Raji (cell line): Measurements from ENCODE around the gene USP37.

Experiments
- POLR2A ChIP-seq: IDR thresholded peaks from 2 replicates; pipeline ENCODE4 v1.6.1; 2011; ENCODE audit warnings: low read depth, low read length, control low read depth; ENCODE audit not compliant: insufficient read depth

USP37 gene

DNA sequence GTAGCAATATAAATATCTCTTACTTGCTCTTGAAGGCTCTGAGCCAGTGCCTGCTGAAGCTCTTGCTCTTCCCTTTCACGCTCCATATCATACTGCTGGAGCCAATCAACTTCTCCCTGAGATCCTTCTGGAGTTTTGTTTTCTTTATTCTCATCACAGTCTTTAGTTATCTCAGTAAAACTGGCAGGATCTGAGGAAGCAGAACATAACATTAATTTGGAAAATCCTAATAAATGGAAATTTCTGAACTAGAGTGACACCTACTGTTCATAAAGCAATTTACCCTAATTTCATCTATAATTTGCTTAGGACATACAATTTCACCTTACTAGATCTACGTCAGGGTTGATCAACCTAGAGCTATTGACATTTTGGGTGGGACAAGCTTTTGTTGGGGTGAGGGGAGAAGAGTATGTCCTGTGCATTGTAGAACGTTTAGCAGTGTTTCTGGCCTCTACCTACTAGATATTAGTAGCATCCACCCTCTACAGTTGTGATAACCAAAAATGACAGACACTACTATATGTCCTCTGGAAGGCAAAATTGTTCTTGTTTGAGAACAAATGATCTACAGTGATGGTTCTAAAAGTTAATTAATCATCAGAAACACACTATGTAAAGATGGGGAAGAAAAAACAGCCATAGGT is 102.0 kb downstream of the USP37 start:
- no peak for TF ChIP-seq POLR2A

DNA sequence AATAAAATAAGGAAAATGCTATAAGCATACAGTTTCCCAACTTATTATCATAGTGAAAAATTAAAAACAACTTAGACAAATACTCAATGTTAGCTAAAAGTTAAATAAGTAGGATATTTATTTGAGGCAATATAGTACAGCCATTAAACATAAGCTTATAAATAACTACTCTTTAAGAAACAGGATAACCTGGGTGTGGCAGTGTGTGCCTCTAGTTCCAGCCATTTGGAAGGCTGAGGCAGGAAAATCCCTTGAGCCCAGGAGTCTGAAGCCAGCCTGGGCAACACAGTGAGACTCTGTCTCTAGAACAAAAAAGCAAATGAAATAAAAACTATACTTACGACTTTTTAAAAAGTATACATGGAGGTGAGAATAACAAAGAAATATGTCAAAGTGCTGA is 109.6 kb downstream of the USP37 start:
- TF ChIP-seq POLR2A, result no peak

DNA sequence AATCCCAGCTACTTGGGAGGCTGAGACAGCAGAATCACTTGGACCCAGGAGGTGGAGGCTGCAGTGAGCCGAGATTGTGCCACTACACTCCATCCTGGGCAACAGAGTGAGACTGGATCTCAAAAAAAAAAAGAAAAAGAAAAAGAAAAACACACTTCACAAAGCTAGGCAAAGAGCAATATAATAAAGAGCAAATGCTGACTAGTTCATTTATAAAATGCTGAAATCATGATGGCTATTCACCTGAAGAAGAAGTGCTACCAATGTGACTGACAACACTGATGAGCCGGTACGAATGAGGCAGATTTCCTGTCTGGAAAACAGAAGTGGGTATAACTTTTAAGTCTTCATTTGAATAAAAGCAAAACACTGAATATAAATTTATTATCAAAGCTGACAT is 111.3 kb downstream of the USP37 start:
- TF ChIP-seq POLR2A, result no peak

- TF ChIP-seq POLR2A, result no peak
Measured at GRCh38 chr2:218452079-218452478, 116.1 kb downstream of the USP37 start.

DNA sequence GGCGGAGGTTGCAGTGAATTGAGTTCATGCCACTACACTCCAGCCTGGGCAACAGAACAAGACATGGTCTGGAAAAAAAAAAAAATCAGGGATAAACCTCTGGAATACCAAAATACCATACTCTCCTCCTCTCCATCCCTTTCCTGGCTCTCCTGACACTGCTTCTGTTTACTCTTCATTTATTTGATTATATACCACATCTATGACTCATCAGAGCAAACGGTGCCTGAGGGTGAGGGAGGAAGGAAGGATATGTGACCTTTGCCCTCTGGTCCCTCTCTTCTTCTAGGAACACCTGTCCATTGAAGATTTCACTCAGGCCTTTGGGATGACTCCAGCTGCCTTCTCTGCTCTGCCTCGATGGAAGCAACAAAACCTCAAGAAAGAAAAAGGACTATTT is 119.2 kb downstream of the USP37 start:
- no peak for TF ChIP-seq POLR2A

DNA sequence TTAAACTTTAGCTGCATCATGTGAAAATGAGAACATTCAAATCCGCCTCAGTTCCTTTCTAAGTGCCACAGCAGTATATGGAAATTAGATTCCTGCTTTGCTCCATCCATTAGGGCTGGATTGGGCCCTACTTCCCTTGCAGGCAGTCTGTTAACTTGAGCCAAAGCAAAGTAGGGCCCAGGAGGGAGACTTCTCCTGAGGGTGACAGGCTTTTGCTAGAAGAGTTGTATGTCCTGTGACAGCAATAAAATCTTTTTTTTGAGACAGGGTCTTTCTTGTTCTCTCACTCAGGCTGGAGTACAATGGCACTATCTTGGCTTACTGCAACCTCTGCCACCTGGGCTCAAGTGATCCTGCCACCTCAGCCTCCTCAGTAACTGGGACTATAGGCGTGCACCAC is 121.1 kb downstream of the USP37 start:
- no peak for TF ChIP-seq POLR2A

GRCh38 chr2:218446547-218446946 is 121.6 kb downstream of the USP37 start:
- no peak for TF ChIP-seq POLR2A

DNA sequence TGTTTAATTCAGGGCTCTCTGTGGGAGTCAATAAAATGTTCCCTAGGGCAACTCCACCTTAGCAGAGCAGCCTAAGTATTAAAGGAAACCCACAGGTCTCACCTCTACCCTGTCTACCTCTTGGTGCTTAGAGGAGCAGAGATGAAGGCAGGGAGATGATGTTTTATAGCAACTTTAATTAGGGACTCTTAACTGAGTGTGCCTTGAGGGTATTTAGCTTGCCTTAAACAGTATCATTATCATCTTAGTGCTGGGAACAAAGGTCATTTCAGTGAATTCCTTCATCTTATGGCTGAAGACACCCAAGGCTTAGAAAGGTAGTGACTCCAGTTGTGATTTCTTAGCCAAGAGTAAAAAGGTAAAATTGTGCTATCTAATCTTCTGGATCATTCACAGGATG is 122.5 kb downstream of the USP37 start:
- TF ChIP-seq POLR2A, result no peak

- no peak for TF ChIP-seq POLR2A
Measured at GRCh38 chr2:218444692-218445357, 123.3 kb downstream of the USP37 start.

- no peak for TF ChIP-seq POLR2A
Measured at GRCh38 chr2:218438596-218438995, 129.6 kb downstream of the USP37 start.

DNA sequence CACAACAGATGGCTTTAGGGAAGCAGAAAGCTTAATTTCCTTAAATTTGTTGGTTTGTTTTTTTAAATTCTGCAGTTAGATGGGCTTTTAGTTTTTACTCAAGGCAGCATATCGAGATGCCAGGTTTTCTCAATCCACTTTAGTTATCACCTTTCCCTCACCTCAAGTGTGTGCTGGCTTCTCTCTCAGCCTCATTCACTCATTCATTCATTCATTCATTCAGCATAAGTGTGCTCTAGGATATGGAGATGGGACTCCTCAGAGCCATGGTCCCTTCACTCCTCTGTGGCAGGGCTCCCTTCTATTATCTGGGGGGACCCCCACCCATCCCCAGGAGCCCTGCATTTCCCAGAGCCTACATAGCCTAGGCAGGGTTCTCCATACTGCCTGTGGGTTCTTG is 130.2 kb downstream of the USP37 start:
- TF ChIP-seq POLR2A, result no peak

GRCh38 chr2:218436992-218437391 is 131.2 kb downstream of the USP37 start:
- TF ChIP-seq POLR2A, result no peak

DNA sequence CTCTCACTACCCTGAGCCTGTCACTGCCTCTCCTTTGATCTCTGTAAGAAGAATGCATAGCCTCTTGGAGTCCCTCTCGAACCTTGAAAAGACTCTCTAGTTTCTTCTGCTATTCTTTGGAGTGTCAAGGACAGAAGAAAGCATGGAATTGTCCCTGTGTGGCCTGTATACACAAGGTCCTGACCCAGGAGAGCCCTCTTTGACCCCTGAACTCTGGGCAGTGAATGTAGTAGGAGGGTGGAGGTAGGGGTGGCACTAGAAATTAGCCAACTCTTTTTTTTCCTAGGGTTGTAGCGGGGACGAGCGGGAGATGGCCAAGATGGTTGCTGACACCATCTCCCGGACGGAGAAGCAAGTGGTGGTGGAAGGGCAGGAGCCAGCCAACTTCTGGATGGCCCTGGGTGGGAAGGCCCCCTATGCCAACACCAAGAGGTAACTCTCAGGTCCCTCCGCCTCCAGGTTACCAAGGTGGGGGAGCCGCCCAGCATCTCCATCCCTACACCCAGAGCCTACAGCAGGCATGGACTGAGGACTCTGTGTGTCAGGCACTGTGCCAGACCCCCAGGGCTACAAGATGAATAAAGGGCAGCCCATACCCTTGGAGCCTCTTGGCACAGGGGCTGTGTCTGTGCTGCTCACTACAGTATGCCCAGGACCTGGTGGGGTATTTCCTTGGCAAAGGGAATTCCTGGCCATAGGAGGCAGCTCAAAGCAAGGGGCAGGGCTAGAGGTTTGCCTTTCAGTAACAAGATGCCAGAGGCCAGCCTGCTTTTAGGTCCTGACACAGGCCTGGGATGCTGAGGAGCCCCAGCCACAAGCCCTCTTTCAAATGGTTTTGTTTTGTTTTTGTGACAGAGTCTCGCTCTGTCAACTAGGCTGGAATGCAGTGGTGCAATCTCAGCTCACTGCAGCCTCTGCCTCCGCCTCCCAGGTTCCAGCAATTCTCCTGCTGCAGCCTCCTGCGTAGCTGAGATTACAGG is 132.9 kb downstream of the USP37 start:
- no peak for TF ChIP-seq POLR2A

DNA sequence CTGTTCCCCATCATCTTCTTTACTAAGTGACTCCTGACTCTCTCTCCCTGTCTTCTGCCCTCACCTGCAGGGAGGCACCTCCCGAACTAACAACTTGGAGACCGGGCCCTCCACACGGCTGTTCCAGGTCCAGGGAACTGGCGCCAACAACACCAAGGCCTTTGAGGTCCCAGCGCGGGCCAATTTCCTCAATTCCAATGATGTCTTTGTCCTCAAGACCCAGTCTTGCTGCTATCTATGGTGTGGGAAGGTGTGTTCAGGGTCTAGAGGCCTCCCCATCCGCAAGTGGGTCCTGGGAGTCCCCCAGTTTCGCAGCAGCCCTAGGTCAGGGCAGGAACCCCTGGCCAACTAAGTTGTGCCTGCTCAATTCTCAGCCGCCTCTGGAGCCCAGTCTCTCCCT is 133.7 kb downstream of the USP37 start:
- TF ChIP-seq POLR2A, result no peak

- no peak for TF ChIP-seq POLR2A
Measured at GRCh38 chr2:218432676-218433365, 135.3 kb downstream of the USP37 start.
